B cell (primary cell): Measurements from ENCODE around the gene PRKACG. TPM values are rescaled to one million over a fixed set of nuclear protein-coding genes. Genes with fewer than 3 reads are reported as not detected.

ENCODE experiments used
- ATAC-seq: fragments of 200-7000 bp; cut with Tn5 transposase; one replicate; pipeline ENCODE4 v1.10.0; 2021; ENCODE audit warnings: low read depth, mild to moderate bottlenecking, moderate number of reproducible peaks, moderate library complexity
- CTCF ChIA-PET: fragments of 350-600 bp; sonication (Branson Sonifier 250); formaldehyde crosslinking; loops from one replicate; lab custom pipeline; 2021; ENCODE audit warnings: antibody characterized with exemption, inconsistent platforms; lab: Charles Lee
- POLR2A ChIA-PET: fragments of 350-600 bp; sonication (Branson Sonifier 250); formaldehyde crosslinking; loops from one replicate; lab custom pipeline; 2021; ENCODE audit warnings: antibody characterized with exemption; lab: Charles Lee
- DNase-seq: peaks from one replicate; pipeline ENCODE4 v3.0.0; 2013
- H2AFZ ChIP-seq: 2 replicates; pipeline ENCODE4 v1.6.1; 2012; ENCODE audit warnings: mild to moderate bottlenecking, low read depth, low read length; ENCODE audit not compliant: insufficient read depth, poor library complexity, severe bottlenecking
- H3K27ac ChIP-seq, 2 donors: 1 replicate in 1 of 2; 2 replicates in 1 of 2; pipeline ENCODE4 v1.5.1; 2012 to 2013; ENCODE audit warnings: low read length in 2 of 2, mild to moderate bottlenecking in 2 of 2, moderate library complexity in 1 of 2
- H3K27me3 ChIP-seq, 4 experiments: fragments of 200-600 bp in 1 of 4; sonication (generic) in 1 of 4; replicated peaks in 1 of 4; 1 replicate in 2 of 4; 2 replicates in 2 of 4; pipeline versions ENCODE4 v1.6.1 to v1.7.0; 2013 to 2016; ENCODE audit warnings: low read length in 3 of 4, mild to moderate bottlenecking in 2 of 4, mixed read lengths in 1 of 4, moderate library complexity in 1 of 4; ENCODE audit not compliant: insufficient read depth in 4 of 4, control insufficient read depth in 3 of 4; ENCODE audit errors: control extremely low read depth in 1 of 4
- H3K36me3 ChIP-seq, 2 experiments: replicated peaks in 1 of 2; 1 replicate in 1 of 2; 2 replicates in 1 of 2; pipeline versions ENCODE4 v1.6.1 to v1.7.1; 2013; ENCODE audit warnings: low read length in 1 of 2; ENCODE audit not compliant: insufficient read depth in 2 of 2, control insufficient read depth in 1 of 2; ENCODE audit errors: control extremely low read depth in 1 of 2, extremely low read depth in 1 of 2
- H3K4me1 ChIP-seq, 2 donors: fragments of 200-600 bp in 1 of 2; sonication (generic) in 1 of 2; 1 replicate in 1 of 2; 2 replicates in 1 of 2; pipeline versions ENCODE4 v1.5.1 to v1.6.1; 2013 to 2017; ENCODE audit warnings: low read length in 2 of 2; ENCODE audit not compliant: control insufficient read depth in 2 of 2, insufficient read depth in 2 of 2
- H3K4me2 ChIP-seq: replicated peaks from 2 replicates; pipeline ENCODE3; 2012; ENCODE audit warnings: mild to moderate bottlenecking, low read depth, low read length; ENCODE audit not compliant: poor library complexity, severe bottlenecking
- H3K4me3 ChIP-seq, 5 experiments: fragments of 200-600 bp in 1 of 5; sonication (generic) in 1 of 5; 1 replicate in 3 of 5; 2 replicates in 2 of 5; pipeline versions ENCODE4 v1.5.1 to v1.7.0; 2011 to 2016; ENCODE audit warnings: low read length in 4 of 5, mild to moderate bottlenecking in 4 of 5, low read depth in 2 of 5, control low read depth in 1 of 5, moderate library complexity in 1 of 5; ENCODE audit not compliant: insufficient read depth in 1 of 5; ENCODE audit errors: control extremely low read depth in 1 of 5, extremely low read depth in 1 of 5
- H3K79me2 ChIP-seq: fragments of 200-600 bp; sonication (generic); one replicate; pipeline ENCODE4 v1.6.0; 2016; ENCODE audit warnings: low read length; ENCODE audit not compliant: control insufficient read depth, insufficient read depth
- H3K9ac ChIP-seq: fragments of 200-600 bp; sonication (generic); 2 replicates; pipeline ENCODE4 v1.6.1; 2017; ENCODE audit warnings: mild to moderate bottlenecking, low read length, moderate library complexity
- H3K9me3 ChIP-seq, 3 donors: one replicate each; pipeline versions ENCODE4 v1.6.1 to v1.7.1; 2013; ENCODE audit warnings: low read length in 2 of 3; ENCODE audit not compliant: control insufficient read depth in 2 of 3, insufficient read depth in 1 of 3; ENCODE audit errors: control extremely low read depth in 1 of 3
- H4K20me1 ChIP-seq: 2 replicates; pipeline ENCODE4 v1.6.0; 2012; ENCODE audit warnings: mild to moderate bottlenecking, low read length; ENCODE audit not compliant: insufficient read depth, control insufficient read depth, poor library complexity, severe bottlenecking
- H3K27ac Mint-ChIP-seq: one replicate; pipeline ENCODE4 v1.8.0; 2021; ENCODE audit warnings: mixed read lengths
- H3K27me3 Mint-ChIP-seq: one replicate; pipeline ENCODE4 v1.8.0; 2021; ENCODE audit warnings: mixed read lengths
- H3K4me1 Mint-ChIP-seq: one replicate; pipeline ENCODE4 v1.8.0; 2021; ENCODE audit warnings: mixed read lengths
- H3K4me3 Mint-ChIP-seq: one replicate; pipeline ENCODE4 v1.8.0; 2021; ENCODE audit warnings: mixed read lengths
- H3K9me3 Mint-ChIP-seq: one replicate; pipeline ENCODE4 v1.8.0; 2022; ENCODE audit warnings: mixed read lengths; ENCODE audit not compliant: insufficient read depth
- EZH2 ChIP-seq: IDR thresholded peaks from 2 replicates; pipeline ENCODE4 v1.6.1; 2012; ENCODE audit warnings: borderline replicate concordance, low read depth, mild to moderate bottlenecking, moderate library complexity, low read length; ENCODE audit not compliant: insufficient read depth, poor library complexity, severe bottlenecking
- WGBS: methylation state at CpG from one replicate; pipeline ENCODE4 v1.1.5; 2013; ENCODE audit warnings: missing lambda C conversion rate; ENCODE audit not compliant: insufficient coverage; 5-methylcytosine and 5-hydroxymethylcytosine counted together
- intact Hi-C: fragments of 100-400 bp; cut with micrococcal nuclease; formaldehyde crosslinking; loops from one replicate; pipeline ENCODE4 v1.10.0; 2022
- polyA plus RNA-seq: library from polyadenylated mRNA; depleted of rRNA; stranded (reverse); fragments of >200 nt; gene quantifications from 2 replicates; pipeline ENCODE4 v1.2.3, GENCODE V29; 2012
- total RNA-seq, 2 donors: library from RNA; stranded (reverse); fragments of 120-200 nt in 1 of 2; gene quantifications; 1 replicate in 1 of 2; 2 replicates in 1 of 2; pipeline versions ENCODE4 v1.2.3 to v1.2.4, GENCODE V29; 2013 to 2022
- TF ChIP-seq, protein P1 (sequence below): fragments of 200-600 bp; IDR thresholded peaks from one replicate; pipeline ENCODE4 v1.8.0; 2022; ENCODE audit warnings: antibody characterized with exemption, mild to moderate bottlenecking

Gene PRKACG
- total and polyA plus RNA-seq, 2 donors (not counting 1 experiment from before 2014, with no cell fraction given) = not detected

DNA sequence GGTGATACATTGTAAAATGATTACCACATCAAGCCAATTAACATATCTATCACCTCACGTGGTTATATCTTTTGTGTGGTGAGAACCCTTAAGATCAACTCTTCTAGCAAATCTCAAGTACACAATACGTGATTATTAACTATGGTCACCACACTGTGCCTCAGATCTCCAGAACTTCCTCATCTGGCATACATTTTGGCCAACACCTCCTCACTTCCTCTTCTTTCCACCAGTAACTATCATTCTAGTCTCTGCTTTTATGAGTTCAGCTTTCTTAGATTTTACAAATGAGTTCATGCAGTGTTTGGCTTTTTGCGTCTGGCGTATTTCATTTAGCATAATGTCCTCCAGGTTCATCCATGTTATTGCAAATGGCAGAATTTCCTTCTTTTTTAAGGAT lies 35.8 kb downstream of the PRKACG start:
- Histone ChIP-seq H3K4me1 (peaks cover 39 to 42% of the 10 kb centered on the region in 2 donors), H3K9me3 (peaks cover 0 to 4% (median 0%) of the 10 kb centered on the region in 3 donors), H3K9ac (no peak overlapping the region), H2AFZ (no peak overlapping the region), H3K4me2 (peak overlapping the region; percentile 9), H3K27me3 (no peaks in the 10 kb centered on the region), H3K36me3 (no peaks in the 10 kb centered on the region), H4K20me1 (no peaks in the 10 kb centered on the region), H3K27ac (no peak overlapping the region), H3K4me3 (no peak overlapping the region), H3K79me2 (peaks cover 5% of the 10 kb centered on the region)
- Mint-ChIP-seq H3K9me3 (no peaks in the 10 kb centered on the region), H3K27me3 (no peaks in the 10 kb centered on the region), H3K4me3 (no peak overlapping the region), H3K4me1 (peaks cover 65% of the 10 kb centered on the region), H3K27ac (no peak overlapping the region)
- intact Hi-C loops = loop anchor here (2.0 to 5.0 kb wide), 2 partner anchors 19 to 36 kb away; no protein-coding TSS in a partner anchor
- TF ChIP-seq, protein P1, sequence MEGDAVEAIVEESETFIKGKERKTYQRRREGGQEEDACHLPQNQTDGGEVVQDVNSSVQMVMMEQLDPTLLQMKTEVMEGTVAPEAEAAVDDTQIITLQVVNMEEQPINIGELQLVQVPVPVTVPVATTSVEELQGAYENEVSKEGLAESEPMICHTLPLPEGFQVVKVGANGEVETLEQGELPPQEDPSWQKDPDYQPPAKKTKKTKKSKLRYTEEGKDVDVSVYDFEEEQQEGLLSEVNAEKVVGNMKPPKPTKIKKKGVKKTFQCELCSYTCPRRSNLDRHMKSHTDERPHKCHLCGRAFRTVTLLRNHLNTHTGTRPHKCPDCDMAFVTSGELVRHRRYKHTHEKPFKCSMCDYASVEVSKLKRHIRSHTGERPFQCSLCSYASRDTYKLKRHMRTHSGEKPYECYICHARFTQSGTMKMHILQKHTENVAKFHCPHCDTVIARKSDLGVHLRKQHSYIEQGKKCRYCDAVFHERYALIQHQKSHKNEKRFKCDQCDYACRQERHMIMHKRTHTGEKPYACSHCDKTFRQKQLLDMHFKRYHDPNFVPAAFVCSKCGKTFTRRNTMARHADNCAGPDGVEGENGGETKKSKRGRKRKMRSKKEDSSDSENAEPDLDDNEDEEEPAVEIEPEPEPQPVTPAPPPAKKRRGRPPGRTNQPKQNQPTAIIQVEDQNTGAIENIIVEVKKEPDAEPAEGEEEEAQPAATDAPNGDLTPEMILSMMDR = no peak
- TF ChIP-seq EZH2 = no peak
- peak; percentile 73 for ATAC-seq
- DNase-seq = peak; percentile 50
- POLR2A ChIA-PET = no interaction called here
- CTCF ChIA-PET = no interaction called here
- WGBS = 29% methylated on average over 1 of the region's 4 CpGs

DNA sequence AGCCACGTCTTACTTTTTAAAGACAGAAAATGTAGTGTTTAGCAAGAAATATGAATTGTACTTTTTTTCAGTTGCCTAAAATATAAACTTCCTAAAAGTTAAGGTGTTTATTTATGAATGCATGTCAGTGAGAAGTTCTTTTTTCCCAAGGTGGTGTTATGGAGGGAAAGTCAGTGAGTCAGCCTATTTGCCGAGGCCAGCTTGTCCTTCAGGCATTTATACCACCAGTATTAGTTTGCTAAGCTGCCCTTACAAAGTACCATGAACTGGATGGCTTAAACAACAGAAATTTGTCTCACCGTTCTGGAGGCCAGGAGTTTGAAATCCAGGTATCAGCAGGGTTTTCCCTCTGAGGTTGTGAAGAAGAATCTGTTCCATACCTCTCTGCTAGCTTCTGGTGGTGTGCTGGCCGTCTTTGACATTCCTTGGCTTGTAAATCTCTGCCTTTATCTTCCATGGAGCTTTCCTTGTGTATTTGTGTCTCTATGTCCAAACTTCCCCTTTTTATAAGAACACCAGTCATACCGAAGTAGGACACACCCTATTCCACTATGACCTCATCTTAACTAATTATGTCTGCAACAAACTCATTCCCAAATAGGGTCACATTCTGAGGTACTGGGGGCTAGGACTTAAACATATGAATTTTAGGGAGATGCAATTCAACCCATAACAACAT lies 38.4 kb downstream of the PRKACG start:
- Histone ChIP-seq H3K4me3 (no peak overlapping the region), H3K9ac (no peak overlapping the region), H3K79me2 (peaks cover 5% of the 10 kb centered on the region), H3K9me3 (peaks cover 0 to 4% (median 0%) of the 10 kb centered on the region in 3 donors), H3K4me2 (peak overlapping the region; percentile 10), H3K27ac (no peak overlapping the region), H3K4me1 (peaks cover 31 to 34% of the 10 kb centered on the region in 2 donors), H3K36me3 (no peaks in the 10 kb centered on the region), H2AFZ (peak overlapping the region; percentile 4), H3K27me3 (no peaks in the 10 kb centered on the region), H4K20me1 (no peaks in the 10 kb centered on the region)
- Mint-ChIP-seq H3K4me3 (no peak overlapping the region), H3K27ac (peak overlapping the region; percentile 5), H3K9me3 (no peaks in the 10 kb centered on the region), H3K4me1 (peaks cover 47% of the 10 kb centered on the region), H3K27me3 (no peaks in the 10 kb centered on the region)
- TF ChIP-seq, protein P1 = no peak
- no peak for TF ChIP-seq EZH2
- POLR2A ChIA-PET = no interaction called here
- intact Hi-C loops = loop anchor here (5.0 kb wide), 1 partner anchor 33 kb away; no protein-coding TSS in a partner anchor
- no CpG with 5 or more reads among the region's 5 CpGs for WGBS
- DNase-seq (peak; percentile 27), ATAC-seq (no peak)
- CTCF ChIA-PET = interaction anchor here (0.9 to 2.1 kb wide), 5 partner anchors 24 to 414 kb away, joined by 3 to 7 read pairs (median 3); partner anchors contain the start of gene FXN
